Panc1 (cell line): Measurements from ENCODE around the gene SETMAR. TPM values are rescaled to one million over a fixed set of nuclear protein-coding genes. Genes with fewer than 3 reads are reported as not detected.

Experiments used
- ATAC-seq: fragments of 200-7000 bp; cut with Tn5 transposase; 2 replicates; pipeline ENCODE4 v1.9.1; 2020; ENCODE audit warnings: mild to moderate bottlenecking, moderate library complexity
- BruUV-seq: library from RNA; stranded (reverse); fragments of 400-500 nt; replicated peaks from 2 replicates; lab custom pipeline; 2021; lab: Mats Ljungman, UMichigan
- CTCF ChIA-PET: fragments of 300-600 bp; sonication (Branson Sonifier 250); formaldehyde crosslinking; loops from one replicate; lab custom pipeline; 2022; ENCODE audit warnings: antibody characterized with exemption; lab: Charles Lee
- POLR2A ChIA-PET: fragments of 300-600 bp; sonication (Branson Sonifier 250); formaldehyde crosslinking; loops from one replicate; lab custom pipeline; 2022; ENCODE audit warnings: antibody characterized with exemption; lab: Charles Lee
- DNase-seq: peaks from one replicate; pipeline ENCODE4 v3.0.0-alpha.2; 2010; ENCODE audit warnings: low read depth, low spot score
- H3K27ac ChIP-seq: 2 replicates; pipeline ENCODE4 v1.5.1; 2011; ENCODE audit warnings: mild to moderate bottlenecking, low read length, inconsistent platforms
- H3K27me3 ChIP-seq: fragments of 200-500 bp; sonication (Bioruptor generic); 2 replicates; pipeline ENCODE4 v1.6.0; 2014; ENCODE audit warnings: low read length, inconsistent platforms; ENCODE audit not compliant: control insufficient read depth, insufficient read depth
- H3K36me3 ChIP-seq: fragments of 200-500 bp; sonication (Bioruptor generic); 2 replicates; pipeline ENCODE4 v1.5.1; 2014; ENCODE audit warnings: inconsistent platforms, mild to moderate bottlenecking, low read length, moderate library complexity; ENCODE audit not compliant: control insufficient read depth, insufficient read depth
- H3K4me1 ChIP-seq: 2 replicates; pipeline ENCODE4 v1.5.1; 2011; ENCODE audit warnings: inconsistent platforms, mild to moderate bottlenecking, low read length, moderate library complexity; ENCODE audit not compliant: control insufficient read depth, insufficient read depth
- H3K4me3 ChIP-seq, 2 experiments: 2 replicates each; pipeline ENCODE4 v1.5.1; 2011 to 2012; ENCODE audit warnings: low read depth in 2 of 2, low read length in 2 of 2, mild to moderate bottlenecking in 2 of 2, inconsistent platforms in 1 of 2, moderate library complexity in 1 of 2
- H3K9me3 ChIP-seq: fragments of 200-500 bp; sonication (Bioruptor generic); 2 replicates; pipeline ENCODE4 v1.5.1; 2014; ENCODE audit warnings: low read depth, mild to moderate bottlenecking, inconsistent platforms, low read length, moderate library complexity; ENCODE audit not compliant: control insufficient read depth, insufficient read depth
- CTCF ChIP-seq: fragments of 450-650 bp; IDR thresholded peaks from 2 replicates; pipeline ENCODE4 v1.5.1; 2017; ENCODE audit warnings: mild to moderate bottlenecking
- POLR2AphosphoS5 ChIP-seq: IDR thresholded peaks from 2 replicates; pipeline ENCODE4 v1.6.1; 2012; ENCODE audit warnings: mild to moderate bottlenecking, low read depth, low read length, moderate library complexity
- REST ChIP-seq, 2 experiments: IDR thresholded peaks; 2 replicates each; pipeline ENCODE4 v1.6.1; 2011 to 2012; ENCODE audit warnings: low read depth in 2 of 2, control low read depth in 1 of 2, low read length in 1 of 2, mild to moderate bottlenecking in 1 of 2, moderate library complexity in 1 of 2; ENCODE audit not compliant: insufficient read depth in 1 of 2
- SIN3A ChIP-seq: IDR thresholded peaks from 2 replicates; pipeline ENCODE4 v1.6.1; 2012; ENCODE audit warnings: low read depth, mild to moderate bottlenecking, low read length, moderate library complexity, borderline replicate concordance; ENCODE audit not compliant: insufficient read depth
- TCF7L2 ChIP-seq: IDR thresholded peaks from 2 replicates; pipeline ENCODE4 v1.6.1; 2011; ENCODE audit warnings: mild to moderate bottlenecking, low read depth, low read length, inconsistent platforms
- in situ Hi-C: cut with HindIII; loops from 2 replicates; pipeline ENCODE4 v1.10.0; 2016; ENCODE audit warnings: low sequenced_read_pairs, low pct_unique_long_range_greater_than_20kb
- intact Hi-C: fragments of 100-400 bp; cut with micrococcal nuclease; formaldehyde crosslinking; loops from one replicate; pipeline ENCODE4 v1.10.0; 2022; ENCODE audit not compliant: unreplicated experiment
- total RNA-seq: library from RNA; stranded (reverse); gene quantifications from one replicate; pipeline ENCODE4 v1.2.1, GENCODE V29; 2021; ENCODE audit not compliant: unreplicated experiment

Gene SETMAR
- total RNA-seq, 1 experiment from 2014 or later = 9.6 TPM

- Histone ChIP-seq H3K9me3 (no peaks in the 10 kb centered on the region), H3K4me3 (no peak overlapping the region), H3K36me3 (no peaks in the 10 kb centered on the region), H3K27ac (no peak overlapping the region), H3K4me1 (no peaks in the 10 kb centered on the region), H3K27me3 (no peaks in the 10 kb centered on the region)
- ATAC-seq = no peak
- intact Hi-C loops (no loop called here), in situ Hi-C loops (no loop called here)
- BruUV-seq = no TSS peak
- DNase-seq = no peak
- ChIA-PET POLR2A (no interaction called here), CTCF (no interaction called here)
- no peak for TF ChIP-seq TCF7L2
- no peak for TF ChIP-seq POLR2AphosphoS5
- TF ChIP-seq REST (IDR thresholded peaks at IDR 0.05; ENCODE audit: insufficient read depth in 1 of 2, low read depth in 2 of 2, low read length in 1 of 2) = no peak
- no peak for TF ChIP-seq SIN3A
- TF ChIP-seq CTCF = no peak
These were observed 18.6 kb downstream of the SETMAR start for GRCh38 chr3:4321732-4322131.

- Histone ChIP-seq H3K27ac (no peak overlapping the region), H3K4me1 (no peaks in the 10 kb centered on the region), H3K36me3 (no peaks in the 10 kb centered on the region), H3K4me3 (no peak overlapping the region), H3K27me3 (no peaks in the 10 kb centered on the region), H3K9me3 (no peaks in the 10 kb centered on the region)
- no peak for TF ChIP-seq CTCF
- no peak for TF ChIP-seq REST (IDR thresholded peaks at IDR 0.05; ENCODE audit: insufficient read depth in 1 of 2, low read depth in 2 of 2, low read length in 1 of 2)
- TF ChIP-seq POLR2AphosphoS5 = no peak
- in situ Hi-C loops (no loop called here), intact Hi-C loops (no loop called here)
- no TSS peak for BruUV-seq
- ChIA-PET POLR2A (no interaction called here), CTCF (no interaction called here)
- ATAC-seq (no peak), DNase-seq (no peak)
These were observed 19.5 kb downstream of the SETMAR start for GRCh38 chr3:4322635-4323034.
